GM23338 (cell line): ENCODE results near the gene FAM53B. TPM values are rescaled to one million over a fixed set of nuclear protein-coding genes. Genes with fewer than 3 reads are reported as not detected.
A peak's percentile ranks its signal among the peaks of the same experiment; 100 is the strongest.

Experiments
- ATAC-seq: fragments of 200-7000 bp; cut with Tn5 transposase; 3 replicates; pipeline ENCODE4 v1.9.1; 2020
- DNase-seq: peaks from one replicate; pipeline ENCODE4 v3.0.0-alpha.2; 2015; ENCODE audit warnings: low spot score
- H2AFZ ChIP-seq: fragments of 200-600 bp; sonication (generic); 2 replicates; pipeline ENCODE4 v1.8.0; 2016; ENCODE audit warnings: antibody characterized with exemption, mild to moderate bottlenecking, moderate library complexity
- H3F3A ChIP-seq: fragments of 200-600 bp; sonication (generic); replicated peaks from 2 replicates; pipeline ENCODE4 v1.8.0; 2017; ENCODE audit warnings: antibody characterized with exemption, mixed run types, low read depth
- H3K27ac ChIP-seq: fragments of 200-600 bp; sonication (generic); 2 replicates; pipeline ENCODE4 v1.6.1; 2016; ENCODE audit warnings: low read depth
- H3K27me3 ChIP-seq: fragments of 200-600 bp; sonication (generic); 2 replicates; pipeline ENCODE4 v1.8.0; 2016; ENCODE audit warnings: mild to moderate bottlenecking, mixed run types, moderate library complexity; ENCODE audit not compliant: insufficient read depth
- H3K36me3 ChIP-seq: fragments of 200-600 bp; sonication (generic); 2 replicates; pipeline ENCODE4 v1.8.0; 2016; ENCODE audit warnings: mild to moderate bottlenecking; ENCODE audit not compliant: insufficient read depth
- H3K4me1 ChIP-seq: fragments of 200-600 bp; sonication (generic); 2 replicates; pipeline ENCODE4 v1.8.0; 2016; ENCODE audit warnings: mild to moderate bottlenecking, moderate library complexity; ENCODE audit not compliant: insufficient read depth
- H3K4me2 ChIP-seq: fragments of 200-600 bp; sonication (generic); 2 replicates; pipeline ENCODE4 v1.7.1; 2017; ENCODE audit warnings: mixed run types
- H3K4me3 ChIP-seq: fragments of 200-600 bp; sonication (generic); 2 replicates; pipeline ENCODE4 v1.6.1; 2016; ENCODE audit warnings: mixed run types
- H3K79me2 ChIP-seq: fragments of 200-600 bp; sonication (generic); replicated peaks from 2 replicates; pipeline ENCODE4 v1.8.0; 2017; ENCODE audit warnings: mild to moderate bottlenecking; ENCODE audit not compliant: insufficient read depth
- H3K9me2 ChIP-seq: fragments of 200-600 bp; sonication (generic); 2 replicates; pipeline ENCODE4 v1.8.0; 2017; ENCODE audit not compliant: insufficient read depth
- H4K20me1 ChIP-seq: fragments of 200-600 bp; sonication (generic); replicated peaks from 2 replicates; pipeline ENCODE4 v1.8.0; 2017; ENCODE audit warnings: mild to moderate bottlenecking; ENCODE audit not compliant: insufficient read depth
- H3K27ac Mint-ChIP-seq: 2 replicates; pipeline ENCODE4 v1.8.0; 2020; ENCODE audit warnings: inconsistent platforms, mild to moderate bottlenecking, moderate library complexity, mixed read lengths
- H3K27me3 Mint-ChIP-seq: 3 replicates; pipeline ENCODE4 v1.8.0; 2022; ENCODE audit warnings: low read depth, mild to moderate bottlenecking, moderate library complexity, mixed read lengths, inconsistent platforms; ENCODE audit not compliant: insufficient read depth, poor library complexity
- H3K36me3 Mint-ChIP-seq: 3 replicates; pipeline ENCODE4 v1.8.0; 2021; ENCODE audit warnings: low read depth, mild to moderate bottlenecking, inconsistent platforms, moderate library complexity, mixed read lengths
- H3K4me1 Mint-ChIP-seq: 3 replicates; pipeline ENCODE4 v1.8.0; 2020; ENCODE audit warnings: mild to moderate bottlenecking, inconsistent platforms, mixed read lengths
- H3K4me3 Mint-ChIP-seq: 3 replicates; pipeline ENCODE4 v1.8.0; 2021; ENCODE audit warnings: moderate library complexity, mild to moderate bottlenecking, inconsistent platforms, mixed read lengths
- H3K9me3 Mint-ChIP-seq: 3 replicates; pipeline ENCODE4 v1.8.0; 2020; ENCODE audit warnings: moderate library complexity, mild to moderate bottlenecking, inconsistent platforms, mixed read lengths
- CREB1 ChIP-seq: fragments of 250-450 bp; sonication (Bioruptor Pico); IDR thresholded peaks from 2 replicates; pipeline ENCODE4 v1.5.0; 2020; ENCODE audit warnings: low read depth, mild to moderate bottlenecking, moderate library complexity
- CTCF ChIP-seq, 2 experiments: fragments of 200-600 bp in 1 of 2; sonication (generic) in 1 of 2; conservative IDR thresholded peaks; 2 replicates each; pipeline versions ENCODE4 v1.5.1 to v1.6.1; 2016 to 2017; ENCODE audit warnings: antibody characterized with exemption in 2 of 2, low read depth in 2 of 2, mild to moderate bottlenecking in 2 of 2, moderate library complexity in 1 of 2
- ETS1 ChIP-seq: IDR thresholded peaks from 2 replicates; pipeline ENCODE4 v1.6.1; 2016; ENCODE audit warnings: antibody characterized with exemption
- EZH2 ChIP-seq: fragments of 200-600 bp; sonication (generic); IDR thresholded peaks from one replicate; pipeline ENCODE4 v1.8.0; 2017; ENCODE audit warnings: antibody characterized with exemption, mild to moderate bottlenecking, low read depth; ENCODE audit not compliant: unreplicated experiment
- EZH2phosphoT487 ChIP-seq: fragments of 200-600 bp; sonication (generic); IDR thresholded peaks from one replicate; pipeline ENCODE4 v1.8.1; 2018; ENCODE audit warnings: antibody characterized with exemption; ENCODE audit not compliant: unreplicated experiment
- JUNB ChIP-seq: IDR thresholded peaks from one replicate; pipeline ENCODE4 v1.6.1; 2016; ENCODE audit warnings: antibody characterized with exemption; ENCODE audit not compliant: unreplicated experiment
- NANOG ChIP-seq: IDR thresholded peaks from 2 replicates; pipeline ENCODE4 v1.6.1; 2016; ENCODE audit warnings: antibody characterized with exemption, borderline replicate concordance
- POLR2AphosphoS5 ChIP-seq: IDR thresholded peaks from 2 replicates; pipeline ENCODE4 v1.6.1; 2016; ENCODE audit warnings: antibody characterized with exemption, low read depth
- REST ChIP-seq: IDR thresholded peaks from one replicate; pipeline ENCODE4 v1.6.1; 2018; ENCODE audit warnings: antibody characterized with exemption; ENCODE audit not compliant: unreplicated experiment
- STAT1 ChIP-seq: IDR thresholded peaks from one replicate; pipeline ENCODE4 v1.6.1; 2016; ENCODE audit warnings: antibody characterized with exemption; ENCODE audit not compliant: unreplicated experiment
- ZNF114 ChIP-seq: fragments of 250-450 bp; sonication (Bioruptor Pico); IDR thresholded peaks from 2 replicates; pipeline ENCODE4 v1.5.0; 2020; ENCODE audit warnings: mild to moderate bottlenecking, moderate library complexity
- ZNF331 ChIP-seq: fragments of 250-450 bp; sonication (Bioruptor Pico); IDR thresholded peaks from 2 replicates; pipeline ENCODE4 v1.5.0; 2020; ENCODE audit warnings: low read depth, mild to moderate bottlenecking, moderate library complexity
- ZNF462 ChIP-seq: fragments of 250-450 bp; sonication (Bioruptor Pico); IDR thresholded peaks from 2 replicates; pipeline ENCODE4 v1.5.0; 2020; ENCODE audit warnings: mild to moderate bottlenecking, moderate library complexity
- polyA plus RNA-seq: library from polyadenylated mRNA; unstranded; fragments of >200 nt; fragmentation: Nextera tagmentation; extraction: Ambion mirVana; gene quantifications from 2 replicates; pipeline ENCODE4 v1.2.1, GENCODE V29; 2016
- total RNA-seq: library from RNA; depleted of rRNA; stranded (reverse); fragments of >200 nt; shearing (Covaris generic); gene quantifications from 2 replicates; pipeline ENCODE4 v1.2.3, GENCODE V29; 2014

Gene FAM53B
- total and polyA plus RNA-seq, 2 experiments from 2014 or later = 3.0 to 20.3 TPM

DNA sequence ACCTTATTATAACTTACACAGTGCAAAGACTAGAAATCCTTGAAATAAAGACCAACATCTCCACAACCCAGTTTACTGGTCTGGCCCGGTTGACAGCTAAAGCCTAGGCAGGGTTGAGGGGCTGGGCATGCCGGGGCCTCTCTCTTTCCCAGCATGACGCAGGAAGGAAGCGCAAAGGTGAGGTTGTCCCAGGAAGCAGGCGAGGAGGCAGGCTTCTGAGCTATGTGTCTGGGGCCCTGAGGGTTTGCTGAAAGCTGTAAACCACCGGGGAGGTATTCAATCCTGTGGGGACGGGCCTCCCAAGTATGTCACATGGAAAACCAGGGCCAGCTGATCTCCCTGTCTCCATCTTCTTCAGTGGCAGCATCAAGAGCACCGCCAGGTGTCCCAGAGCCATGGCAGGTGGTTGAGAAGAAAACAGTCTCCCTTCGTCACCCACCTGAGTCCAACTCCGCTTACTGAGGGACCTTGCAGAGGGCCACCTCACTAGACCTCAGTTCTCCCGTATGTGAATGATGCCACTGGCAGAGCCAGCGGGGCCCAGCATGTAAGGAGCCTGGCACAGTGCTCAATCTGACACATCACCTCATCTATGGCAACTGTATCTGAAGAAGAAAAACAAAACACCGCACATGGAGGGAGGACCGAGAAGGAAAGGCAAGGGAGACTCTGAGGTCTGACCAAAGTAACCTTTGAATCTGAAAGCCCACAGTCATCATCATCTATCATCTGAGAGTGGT lies 49.5 kb downstream of the FAM53B start:
- H3K36me3 ChIP-seq = no peaks in the 10 kb centered on the region
- Mint-ChIP-seq H3K27me3 (peaks cover 2% of the 10 kb centered on the region), H3K9me3 (no peaks in the 10 kb centered on the region), H3K27ac (peak overlapping the region; percentile 32; the same call in 1 of the 2 replicates), H3K4me1 (peaks cover 23% of the 10 kb centered on the region), H3K36me3 (peaks cover 4% of the 10 kb centered on the region), H3K4me3 (no peak overlapping the region)
- H4K20me1 ChIP-seq = no peaks in the 10 kb centered on the region; the same call in none of the 2 replicates
- H3K4me3 ChIP-seq = no peak overlapping the region
- no peak overlapping the region for H3K4me2 ChIP-seq
- TF ChIP-seq CREB1 = no peak
- TF ChIP-seq ZNF462 (CRISPR knock-in tag) = no peak
- no peak for TF ChIP-seq STAT1
- no peak for TF ChIP-seq ETS1
- TF ChIP-seq POLR2AphosphoS5 = no peak
- no peak for TF ChIP-seq EZH2phosphoT487
- TF ChIP-seq CTCF (conservative IDR thresholded peaks at IDR 0.05; ENCODE audit: low read depth in 2 of 2) = no peak
- no peak for TF ChIP-seq REST
- no peak for TF ChIP-seq JUNB
- TF ChIP-seq ZNF331 (CRISPR knock-in tag) = no peak
- no peak for TF ChIP-seq ZNF114 (CRISPR knock-in tag)
- TF ChIP-seq EZH2 = no peak
- no peak for TF ChIP-seq NANOG
- DNase-seq (no peak), ATAC-seq (no peak)
- no peaks in the 10 kb centered on the region for H3F3A ChIP-seq
- no peaks in the 10 kb centered on the region for H3K4me1 ChIP-seq
- H3K27ac ChIP-seq = no peak overlapping the region
- H3K27me3 ChIP-seq = no peaks in the 10 kb centered on the region
- no peak overlapping the region for H2AFZ ChIP-seq
- H3K9me2 ChIP-seq = no peaks in the 10 kb centered on the region
- H3K79me2 ChIP-seq = no peaks in the 10 kb centered on the region
